NCI-H345 treated with DMSO at 0.1 percent for 48 hours (cell line): Measurements from ENCODE around the gene PACSIN2.
A peak's percentile ranks its signal among the peaks of the same experiment; 100 is the strongest.
"Not testable (repeated sequence)": the region's sequence is repeated elsewhere in the genome, so short reads cannot be mapped to it uniquely, and the experiment has no call there.

ENCODE experiments used
- DNase-seq: peaks from one replicate; lab custom pipeline; 2025; ENCODE audit not compliant: unreplicated experiment; lab: John Stamatoyannopoulos, UW

Gene PACSIN2

DNA sequence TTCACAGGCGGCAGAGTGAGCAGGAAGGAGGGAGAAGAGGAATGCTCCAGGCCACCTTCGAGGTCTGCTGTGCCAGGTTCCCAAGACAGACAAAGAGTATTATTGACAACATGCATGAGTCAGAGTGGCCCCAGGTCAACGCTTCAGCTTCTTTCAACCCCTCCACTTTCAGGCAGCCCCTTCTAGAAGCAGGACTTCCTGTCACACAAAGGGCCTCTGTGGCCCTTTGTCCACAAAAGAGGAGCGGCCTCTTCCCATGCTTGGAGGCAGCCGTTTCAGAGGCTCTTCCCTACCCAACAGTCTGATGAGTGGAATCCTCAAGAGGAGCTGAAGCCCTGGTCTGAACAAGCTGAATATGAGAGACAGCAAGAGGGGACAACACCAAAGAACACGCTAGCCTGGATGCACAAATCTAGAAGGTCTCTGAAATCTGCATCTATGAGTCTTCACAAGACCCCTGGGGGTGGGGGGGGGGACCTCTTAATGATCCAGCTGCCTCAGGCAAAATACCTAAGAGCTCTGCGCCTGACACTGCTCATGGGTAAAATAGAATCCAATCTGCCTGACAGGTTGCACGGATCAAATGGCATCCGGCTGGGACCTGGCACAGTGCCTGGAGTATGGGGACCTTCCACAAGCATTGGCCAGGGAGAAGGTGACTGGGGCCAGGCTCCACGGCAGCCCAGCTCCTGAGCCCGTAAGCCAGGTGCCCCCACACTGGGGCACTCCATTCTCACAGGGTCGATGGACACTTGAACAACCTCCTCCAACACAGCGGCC is 67.5 kb downstream of the PACSIN2 start:
- DNase-seq: peak; percentile 47

DNA sequence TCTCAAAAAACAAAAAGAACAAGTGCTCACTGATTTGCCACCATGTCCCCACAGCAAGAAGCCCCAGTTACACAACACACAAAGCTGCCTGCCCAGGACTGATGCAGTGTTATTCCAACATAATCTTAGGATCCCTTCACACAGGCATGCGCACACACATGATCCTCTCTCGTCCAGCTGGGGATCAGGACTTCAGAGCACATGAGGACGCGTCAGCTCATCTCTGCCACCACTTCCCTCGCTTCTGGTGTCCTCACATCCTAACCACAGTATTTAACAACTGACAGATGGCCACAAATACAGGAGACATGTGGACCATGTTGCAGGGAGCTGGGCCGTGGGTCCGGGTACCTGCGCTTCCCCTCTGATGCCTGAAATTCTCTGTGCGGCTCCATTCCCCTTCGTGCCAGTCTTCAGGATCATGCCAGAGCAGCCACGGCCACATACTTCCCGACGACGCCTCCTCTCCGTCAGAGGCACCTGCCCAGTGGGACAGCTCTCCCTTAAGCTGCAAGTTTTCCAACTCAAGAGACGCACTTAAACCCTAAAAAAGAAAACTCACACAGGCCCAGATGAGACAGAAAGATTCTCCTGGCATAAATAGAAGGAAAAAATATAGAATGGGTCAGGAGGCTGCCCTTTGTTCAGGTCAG is 68.3 kb downstream of the PACSIN2 start:
- DNase-seq: no peak

DNA sequence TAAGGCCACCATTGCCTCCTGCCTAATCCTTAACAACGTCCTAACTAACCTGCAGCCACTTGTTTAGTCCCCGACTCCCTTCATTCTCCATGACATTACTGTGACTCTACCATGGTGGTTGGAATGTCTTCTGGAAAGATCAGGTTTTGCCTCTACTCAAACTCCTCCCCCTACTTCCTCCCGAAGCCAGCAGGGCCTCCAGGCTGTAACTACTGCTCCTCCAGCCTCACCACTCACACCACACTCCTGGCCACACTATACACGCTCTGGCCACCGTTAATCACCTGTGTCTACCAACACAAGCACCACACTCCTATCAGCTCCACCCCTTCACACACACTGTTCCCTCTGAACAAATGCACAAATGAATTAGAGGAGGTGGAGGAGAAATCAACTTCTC is 69.2 kb downstream of the PACSIN2 start:
- DNase-seq: no peak

DNA sequence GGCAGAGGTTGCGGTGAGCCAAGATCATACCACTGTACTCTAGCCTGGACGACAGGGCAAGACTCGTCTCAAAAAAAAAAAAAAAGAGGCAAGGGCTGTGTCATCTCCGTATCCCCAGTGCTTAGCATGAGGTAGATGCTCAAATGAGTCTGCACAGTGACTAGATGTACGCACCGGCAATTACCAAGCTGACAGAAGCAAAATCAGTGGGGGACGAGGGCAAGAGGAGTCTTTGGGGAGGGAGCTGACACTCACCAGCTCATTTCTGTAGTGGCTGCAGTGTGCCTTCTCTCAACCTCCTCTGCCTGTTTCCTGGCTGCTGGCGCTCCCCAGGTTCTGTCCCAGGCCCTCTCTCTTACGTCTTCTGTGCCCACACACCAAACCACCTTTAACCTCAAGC is 69.9 kb downstream of the PACSIN2 start:
- DNase-seq: no peak

DNA sequence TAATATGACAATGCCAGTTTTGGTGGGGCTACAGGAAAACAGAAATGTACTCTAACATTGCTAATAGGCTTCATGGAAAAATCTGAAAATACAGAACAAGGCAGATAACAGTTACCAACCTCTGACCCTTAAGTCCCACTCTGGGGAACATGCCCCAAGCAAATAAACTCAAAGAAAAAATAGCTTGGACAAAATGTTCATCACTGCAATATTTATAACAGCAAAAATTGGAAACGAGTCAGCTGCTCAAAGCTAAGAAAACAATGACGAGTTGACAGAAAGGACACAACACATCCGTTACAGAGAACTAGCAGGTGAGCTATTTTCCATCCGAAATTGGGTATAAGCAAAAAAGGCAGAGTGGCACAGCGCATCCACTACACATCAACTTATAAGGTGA is 70.5 kb downstream of the PACSIN2 start:
- no peak for DNase-seq

DNA sequence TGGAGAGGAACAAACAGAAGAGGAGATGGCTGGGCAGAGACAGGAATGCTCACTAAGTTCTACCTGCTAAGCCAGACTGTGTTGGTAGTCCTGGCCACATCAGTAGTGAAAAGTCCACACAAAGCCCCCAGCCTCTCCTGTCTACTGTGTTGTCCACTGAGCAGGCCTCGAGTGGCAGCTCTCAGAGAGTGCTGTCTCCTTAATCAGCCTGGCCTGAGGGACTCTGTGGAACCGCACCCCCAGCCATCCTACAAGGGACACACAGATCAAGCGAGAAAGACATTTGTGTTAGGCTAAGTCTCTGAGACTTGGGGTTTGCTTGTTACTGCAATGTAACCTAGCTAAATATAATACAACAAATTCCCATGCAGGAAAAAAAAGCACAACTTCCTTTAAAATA is 71.0 kb downstream of the PACSIN2 start:
- no peak for DNase-seq

DNA sequence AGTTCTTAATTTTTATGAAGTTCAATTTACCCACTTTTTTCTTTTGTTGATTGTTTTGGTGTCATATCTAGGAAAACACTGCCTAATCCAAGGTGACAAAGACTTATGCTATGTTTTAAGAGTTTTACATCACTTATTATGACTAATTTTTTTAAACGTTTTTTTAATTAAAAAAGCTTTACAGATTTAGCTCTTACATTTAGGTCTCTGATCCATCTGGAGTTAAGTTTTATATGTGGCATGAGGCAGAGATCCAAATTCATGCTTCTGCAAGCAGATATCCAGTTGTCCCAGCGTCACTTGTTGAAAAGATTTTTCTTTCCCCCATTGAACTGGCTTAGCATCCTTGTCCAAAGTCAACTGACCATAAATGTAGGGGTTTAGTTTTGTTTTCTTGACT is 72.6 kb downstream of the PACSIN2 start:
- no peak for DNase-seq

DNA sequence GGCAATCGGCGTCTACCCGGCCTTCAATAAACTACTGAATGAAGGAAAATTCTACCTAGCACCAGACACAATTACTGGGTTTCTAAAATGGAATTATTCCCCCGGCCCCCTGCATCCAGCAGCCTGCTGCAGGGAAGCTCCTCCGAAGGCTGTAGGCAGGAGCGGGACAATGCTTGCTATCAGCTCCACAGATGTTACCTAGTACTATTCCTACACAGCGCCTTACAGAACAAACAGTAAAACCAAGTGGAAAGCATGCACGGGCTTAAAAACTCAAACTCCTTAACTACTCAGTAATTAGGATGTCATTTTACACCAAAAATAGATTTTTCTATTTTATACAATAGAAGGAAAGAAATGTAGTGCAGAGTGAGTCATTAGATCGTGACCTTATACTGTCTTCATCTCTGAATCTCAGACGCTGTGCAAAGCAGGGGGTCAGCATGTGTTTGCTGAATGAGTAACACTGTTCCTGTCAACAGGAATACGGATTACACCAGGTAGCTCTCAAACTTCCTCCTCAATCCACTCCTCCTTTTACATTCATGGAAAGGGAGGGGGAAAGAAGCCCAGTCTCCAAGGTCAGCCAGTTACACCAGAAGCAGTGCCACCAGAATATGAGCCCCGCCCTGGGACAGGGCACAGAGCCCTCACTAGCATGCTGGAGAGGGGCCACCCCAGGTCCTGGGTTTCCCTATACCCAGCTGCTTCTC is 74.9 kb downstream of the PACSIN2 start:
- no peak for DNase-seq

DNA sequence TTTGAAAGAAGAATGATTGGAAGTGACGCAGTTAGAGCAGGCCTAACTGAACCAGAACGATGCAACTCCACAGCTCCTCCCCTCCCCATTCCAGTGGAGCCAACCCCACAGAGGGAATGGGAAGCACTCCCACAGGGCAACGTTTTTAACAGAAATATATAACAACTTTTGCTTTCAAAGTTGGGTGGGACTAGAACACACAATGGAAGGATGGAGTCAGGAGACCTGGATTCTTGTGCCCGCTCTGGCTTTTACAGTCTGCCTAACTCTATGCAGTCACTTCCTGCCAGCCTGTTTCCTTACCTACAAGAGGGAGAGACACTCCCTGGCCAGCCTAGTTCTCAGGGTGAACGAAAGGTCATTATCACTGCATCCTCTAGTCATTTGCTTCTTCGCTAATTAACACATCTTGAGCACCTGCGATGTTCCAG is 75.5 kb downstream of the PACSIN2 start:
- no peak for DNase-seq

DNA sequence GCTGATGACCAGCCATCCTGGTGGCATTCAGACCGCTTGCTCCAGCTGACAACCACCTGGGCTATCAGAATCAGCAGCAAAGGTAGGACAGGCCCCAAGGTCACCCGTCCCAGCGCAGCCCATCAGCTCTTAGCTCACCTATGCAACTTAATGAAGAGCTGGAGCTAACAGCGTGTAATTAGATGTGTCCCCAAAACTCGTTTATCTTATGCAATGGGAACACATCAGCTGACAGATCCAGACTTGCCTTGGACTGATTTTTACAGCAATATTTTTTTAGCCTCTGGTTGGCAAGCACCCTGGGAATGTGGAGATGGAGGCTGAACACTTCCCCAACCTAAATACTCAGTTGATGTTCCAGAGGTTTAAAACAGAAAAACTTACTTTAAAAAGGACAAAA is 76.0 kb downstream of the PACSIN2 start:
- DNase-seq: no peak

DNA sequence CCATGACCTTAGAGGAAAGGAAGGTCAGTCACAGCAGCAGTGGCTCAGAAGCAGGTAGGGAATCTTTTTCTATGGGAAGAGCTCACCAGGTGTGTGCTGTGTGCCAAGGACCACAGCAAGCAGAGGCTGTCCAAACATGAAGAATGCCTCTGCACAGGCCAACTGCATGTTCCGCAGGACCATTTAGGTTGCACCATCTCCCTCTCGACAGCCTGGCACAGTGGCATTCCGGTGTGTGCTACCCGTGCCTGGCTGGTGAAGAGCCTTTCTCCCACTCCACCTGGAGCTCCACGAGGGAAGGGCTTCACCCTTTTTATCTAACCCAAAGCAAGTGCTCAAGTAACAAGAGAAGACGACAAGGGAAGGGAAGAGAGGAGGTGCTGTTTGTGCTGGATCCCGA is 76.5 kb downstream of the PACSIN2 start:
- no peak for DNase-seq

DNA sequence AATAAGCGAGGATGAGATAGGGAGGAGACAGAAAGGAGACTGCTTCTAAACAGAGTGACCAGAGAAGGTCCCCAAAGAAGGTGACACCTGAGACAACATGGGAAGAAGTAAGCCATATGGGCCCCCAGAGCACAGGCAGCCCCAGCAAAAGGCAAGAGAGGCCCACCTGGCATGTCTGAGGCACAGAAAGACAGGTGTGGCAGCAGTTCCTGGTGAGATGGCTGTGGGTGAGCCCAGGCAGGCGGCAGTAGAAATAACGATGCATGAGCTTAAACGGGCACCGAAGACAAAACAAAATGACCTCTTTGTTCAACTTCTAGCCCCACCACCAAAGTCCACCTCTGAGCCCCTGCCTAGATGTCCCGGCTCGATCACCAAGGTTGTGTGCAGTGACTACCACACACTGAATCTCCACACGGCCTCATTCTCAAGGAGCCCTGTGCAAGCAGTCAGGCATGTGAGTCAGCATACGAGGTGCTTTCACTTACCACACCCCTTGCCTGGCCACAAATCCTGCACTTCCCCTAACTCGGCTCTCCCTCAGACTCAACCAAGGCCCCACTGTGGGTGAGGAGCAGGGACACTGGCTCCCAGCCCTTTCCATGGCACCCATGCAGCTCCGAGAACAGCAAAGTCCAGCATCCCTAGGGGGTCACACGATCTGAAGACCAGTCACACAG is 77.6 kb downstream of the PACSIN2 start:
- DNase-seq: no peak

DNA sequence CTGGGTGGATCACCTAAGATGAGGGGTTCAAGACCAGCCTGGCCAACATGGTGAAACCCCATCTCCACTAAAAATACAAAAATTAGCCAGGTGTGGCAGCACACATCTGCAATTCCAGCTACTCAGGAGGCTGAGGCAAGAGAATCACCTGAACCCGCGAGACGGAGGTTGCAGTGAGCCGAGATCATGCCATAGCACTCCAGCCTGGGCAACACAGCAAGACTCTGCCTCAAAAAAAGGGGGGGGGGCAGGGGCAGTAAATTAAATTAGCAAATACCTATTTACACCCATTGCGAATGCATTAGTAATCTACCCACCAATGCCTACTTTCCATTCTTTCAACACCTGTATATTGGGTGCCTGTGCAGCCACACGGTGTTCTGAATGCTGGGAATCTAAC is 78.3 kb downstream of the PACSIN2 start:
- DNase-seq: not testable (repeated sequence)

DNA sequence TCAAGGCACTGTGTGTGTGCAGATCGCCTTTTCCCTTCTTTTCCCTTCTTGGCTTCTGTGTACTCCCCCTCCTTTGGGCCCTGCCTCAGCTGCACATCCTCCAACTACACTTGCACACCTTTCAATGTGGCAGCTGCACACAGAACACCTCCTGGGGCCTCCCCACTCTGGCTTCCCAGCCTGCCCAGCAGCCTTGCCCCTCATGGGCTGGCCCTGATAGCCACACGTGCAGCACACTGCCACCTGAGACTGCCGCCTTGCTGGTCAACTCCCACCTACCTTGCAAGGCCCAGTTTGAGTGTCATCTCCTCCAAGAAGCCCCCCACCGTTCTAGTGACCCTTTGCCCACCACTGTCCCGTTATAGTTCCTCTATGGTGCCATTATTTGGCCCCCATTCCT is 80.6 kb downstream of the PACSIN2 start:
- no peak for DNase-seq

DNA sequence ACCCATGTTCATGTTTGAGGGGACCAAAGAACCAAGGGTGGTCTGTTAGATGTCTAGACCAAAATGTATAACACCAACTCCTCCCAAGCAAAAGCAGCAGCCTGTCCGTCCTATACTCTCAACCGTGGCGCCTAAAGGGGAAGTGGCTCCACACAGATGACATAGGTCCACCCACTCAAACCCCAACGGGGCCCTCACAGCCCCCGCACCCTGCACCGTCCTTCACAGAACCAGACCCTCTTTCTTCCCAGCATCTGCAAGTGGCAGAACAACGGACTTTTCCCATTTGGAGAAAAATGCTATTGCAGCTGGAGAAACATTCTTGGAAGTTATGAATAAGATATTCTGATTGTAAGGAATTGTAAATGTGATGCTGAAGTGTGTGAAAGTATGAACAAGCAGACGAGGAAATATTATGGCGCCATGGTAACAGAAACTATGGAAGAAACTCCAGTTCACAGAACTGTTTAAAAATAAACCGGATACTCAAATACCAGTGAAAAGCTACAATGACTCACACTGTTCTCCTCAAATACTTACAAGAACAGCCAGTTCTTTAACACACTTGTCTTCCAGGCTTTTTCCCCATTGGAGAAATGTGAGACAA is 81.4 kb downstream of the PACSIN2 start:
- no peak for DNase-seq

DNA sequence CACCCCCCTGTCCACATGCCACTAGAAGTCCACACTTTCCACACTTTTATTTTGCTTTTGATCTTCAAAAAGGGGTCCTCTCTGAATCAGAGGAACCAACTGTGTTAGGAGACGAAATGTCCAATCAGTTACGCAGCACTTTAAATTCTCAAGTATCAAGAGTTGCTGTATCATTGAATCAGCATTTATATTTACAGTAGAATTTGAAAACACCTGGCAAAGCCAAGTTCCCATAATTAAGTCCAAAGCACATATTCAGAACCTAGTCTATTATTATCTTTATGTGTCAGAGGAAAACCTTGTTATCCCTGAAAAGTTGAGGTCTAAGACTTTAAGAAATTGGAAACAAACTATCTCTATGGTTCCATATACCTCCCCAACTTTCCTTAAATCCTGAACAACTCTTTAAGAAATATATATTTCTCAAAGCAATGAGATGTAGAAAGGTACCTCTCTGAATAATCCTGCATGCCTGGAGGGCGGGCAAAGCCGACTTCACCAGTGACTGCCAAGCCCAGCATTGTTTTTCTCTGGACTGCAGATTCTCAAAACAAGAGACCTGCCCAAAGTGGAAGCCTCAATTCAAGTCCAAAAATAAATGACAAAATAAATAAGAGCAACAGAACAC is 82.0 kb downstream of the PACSIN2 start:
- DNase-seq: no peak

DNA sequence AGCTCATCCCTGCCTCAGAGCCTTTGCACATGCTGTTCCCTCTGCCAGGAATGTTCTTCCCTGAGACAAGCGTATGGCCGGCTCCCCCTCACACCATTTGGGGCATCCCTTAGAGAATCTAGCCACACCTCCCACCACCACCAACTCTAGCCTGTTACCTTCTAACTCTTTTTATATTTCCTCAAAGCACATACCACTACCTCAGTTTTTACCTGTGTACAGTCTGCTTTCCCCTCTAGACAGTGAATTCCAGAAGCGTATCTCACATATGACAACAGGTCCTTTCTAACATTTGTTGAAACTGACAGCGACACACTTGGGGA is 82.8 kb downstream of the PACSIN2 start:
- DNase-seq: no peak

DNA sequence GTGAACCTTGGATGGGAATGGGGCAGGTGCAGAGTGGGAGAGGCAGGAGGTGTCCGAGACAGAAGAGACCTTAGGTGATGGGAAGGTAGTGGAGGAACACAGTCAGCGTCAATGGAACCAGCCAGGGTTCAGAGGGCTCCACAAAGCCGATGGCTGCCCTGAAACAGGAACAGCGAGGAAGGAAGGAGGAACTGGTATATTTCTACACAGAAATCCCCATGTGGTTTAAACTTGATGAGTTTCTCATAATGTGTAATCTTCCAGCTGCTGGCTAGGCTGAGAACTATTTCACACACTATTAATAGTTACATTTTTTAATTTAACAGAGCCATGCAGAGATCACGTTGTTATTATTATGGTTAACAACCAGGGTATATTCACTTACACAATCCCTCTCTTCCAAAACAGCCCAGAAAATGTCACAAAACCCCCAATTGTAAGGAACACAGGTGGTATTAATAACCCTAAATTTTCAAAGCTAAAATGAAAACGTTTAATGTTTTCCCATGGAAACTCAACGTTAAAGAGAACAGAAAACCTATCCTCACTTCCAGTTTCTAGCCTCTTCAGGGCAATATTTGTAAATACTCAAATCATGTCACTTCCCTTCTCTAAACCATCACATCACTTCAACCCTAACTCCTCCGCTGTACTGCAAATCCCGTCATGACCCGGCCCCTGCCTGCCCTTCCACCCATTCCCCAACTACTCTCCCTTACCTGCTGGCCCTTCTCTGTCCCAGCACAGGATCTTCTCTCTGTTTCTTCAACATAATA is 83.3 kb downstream of the PACSIN2 start:
- no peak for DNase-seq

DNA sequence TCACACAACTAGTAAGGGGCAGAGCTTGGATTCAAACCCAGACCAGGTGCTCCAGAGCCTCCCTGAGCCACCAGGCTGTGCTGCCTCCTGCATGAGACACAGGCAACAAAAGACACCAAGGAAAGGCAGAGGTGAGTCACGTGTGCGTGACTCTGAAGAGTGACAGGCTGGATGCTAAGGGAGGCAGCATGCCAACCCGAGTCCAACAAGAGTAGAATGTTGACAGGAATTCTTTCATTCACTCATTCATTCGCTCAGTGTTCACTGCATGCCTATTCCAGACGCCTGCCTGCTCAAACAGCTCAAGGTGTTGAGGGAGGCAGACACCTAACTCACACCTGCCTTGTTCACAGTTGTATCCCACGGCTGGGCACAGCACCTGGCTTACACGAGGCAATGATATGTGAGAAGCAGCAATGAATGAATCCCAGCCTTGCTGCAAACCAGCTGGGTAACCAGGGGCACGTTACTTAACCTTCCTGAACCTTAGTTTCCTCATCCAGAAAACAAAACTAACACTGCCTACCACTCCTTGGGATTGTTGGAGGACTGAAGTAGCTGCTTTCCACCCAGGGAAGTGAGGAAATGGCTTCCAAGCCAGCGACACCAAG is 84.0 kb downstream of the PACSIN2 start:
- no peak for DNase-seq

DNA sequence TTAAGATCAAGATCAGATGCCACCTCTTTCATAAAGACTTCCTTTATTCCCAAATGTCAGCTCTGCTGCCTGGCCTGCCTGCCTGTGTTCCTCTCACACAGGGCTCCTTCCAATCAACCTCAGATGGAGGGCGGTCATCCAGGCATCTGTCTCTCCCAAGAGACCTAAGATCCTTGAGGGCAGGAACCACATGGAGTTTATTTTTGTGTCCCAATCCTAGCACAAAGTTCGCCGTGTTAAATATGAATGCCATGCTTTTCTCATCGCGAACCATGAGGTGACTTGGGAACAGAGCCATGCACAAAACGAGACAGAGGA is 85.2 kb downstream of the PACSIN2 start:
- DNase-seq: no peak
